AG08396 (cell line): Measurements from ENCODE around the gene SFMBT2.
"Not testable (repeated sequence)": the region's sequence is repeated elsewhere in the genome, so short reads cannot be mapped to it uniquely, and the experiment has no call there.

Experiments used
- DNase-seq: peaks from one replicate; pipeline ENCODE4 v3.0.0; 2012; ENCODE audit warnings: low spot score, mixed read lengths

Gene SFMBT2

GRCh38 chr10:7184660-7185366 lies 226.0 kb downstream of the SFMBT2 start:
- no peak for DNase-seq

- not testable (repeated sequence) for DNase-seq
Observed at GRCh38 chr10:7184116-7184515, 226.7 kb downstream of the SFMBT2 start.

DNA sequence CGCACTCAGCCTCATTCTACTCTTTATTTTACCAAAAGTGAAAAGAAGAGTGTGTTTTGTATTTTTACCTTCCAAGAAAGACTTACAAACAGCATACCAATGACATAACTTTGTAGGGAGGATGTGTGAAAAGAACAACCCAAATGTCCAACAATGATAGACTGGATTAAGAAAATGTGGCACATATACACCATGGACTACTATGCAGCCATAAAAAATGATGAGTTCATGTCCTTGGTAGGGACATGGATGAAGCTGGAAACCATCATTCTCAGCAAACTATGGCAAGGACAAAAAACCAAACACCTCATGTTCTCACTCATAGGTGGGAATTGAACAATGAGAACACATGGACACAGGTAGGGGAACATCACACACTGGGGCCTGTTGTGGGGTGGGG lies 228.5 kb downstream of the SFMBT2 start:
- not testable (repeated sequence) for DNase-seq

DNA sequence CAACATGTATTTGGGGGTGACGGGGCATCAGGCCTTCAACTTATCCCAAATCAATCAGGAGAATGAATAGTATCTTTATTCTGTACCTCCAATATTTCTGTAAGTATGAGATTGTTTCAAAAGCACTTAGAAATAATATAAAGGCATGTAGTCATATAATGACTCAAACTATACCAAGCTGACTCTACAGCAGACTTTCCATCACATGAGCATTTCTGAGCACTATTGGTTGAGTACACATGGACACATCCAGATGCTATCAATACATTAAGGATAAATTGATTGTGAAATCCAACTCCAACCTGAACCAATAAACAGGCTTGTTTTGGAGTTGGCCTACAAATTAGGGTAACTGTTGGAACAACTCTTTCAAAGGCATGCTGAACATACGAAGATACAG lies 229.4 kb downstream of the SFMBT2 start:
- no peak for DNase-seq

GRCh38 chr10:7179536-7179935 lies 231.3 kb downstream of the SFMBT2 start:
- DNase-seq: no peak

DNA sequence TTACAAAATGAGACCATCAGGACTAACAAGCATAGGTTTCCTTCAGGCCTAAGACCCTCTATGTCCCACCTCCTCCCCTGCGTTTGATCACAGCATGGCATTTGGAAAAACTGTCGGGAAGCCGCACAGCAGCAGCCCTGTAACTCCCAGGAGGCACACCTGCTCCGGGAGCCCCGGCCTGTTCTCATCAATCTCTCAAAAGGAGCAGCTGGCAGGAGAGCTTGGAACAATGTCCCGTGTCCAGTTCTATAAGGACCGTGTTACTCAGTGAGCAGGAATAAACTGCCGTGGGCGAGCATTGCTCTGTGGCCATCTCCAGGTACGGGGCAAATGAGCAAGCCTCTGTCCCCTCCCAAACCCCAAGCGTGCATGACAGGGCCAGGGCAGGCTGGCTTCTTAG lies 236.9 kb downstream of the SFMBT2 start:
- no peak for DNase-seq

DNA sequence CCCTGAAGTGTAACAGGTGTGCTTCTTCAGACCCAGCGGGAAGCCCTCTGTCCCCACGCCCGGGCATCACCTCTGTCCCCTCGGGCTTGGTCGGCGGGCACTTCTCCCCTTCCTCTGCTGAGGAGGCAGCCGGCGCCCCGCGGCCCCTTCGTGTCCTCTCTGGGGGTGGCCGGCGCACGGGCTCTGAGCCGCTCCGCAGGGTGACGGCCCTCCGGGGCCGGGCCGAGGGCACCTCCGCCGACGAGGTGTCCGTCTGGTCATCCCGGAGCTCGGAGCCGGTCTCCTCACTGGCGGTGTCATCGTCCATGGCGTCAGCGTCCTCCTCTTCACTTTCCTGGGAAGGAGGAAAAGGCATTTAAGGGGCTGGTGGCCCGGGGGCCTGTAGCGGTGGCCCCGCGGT lies 239.0 kb downstream of the SFMBT2 start:
- no peak for DNase-seq

GRCh38 chr10:7170626-7171322 lies 240.1 kb downstream of the SFMBT2 start:
- DNase-seq: no peak

- DNase-seq: no peak
Observed at GRCh38 chr10:7168414-7168813, 242.4 kb downstream of the SFMBT2 start.

- no peak for DNase-seq
Observed at GRCh38 chr10:7165500-7166177, 245.2 kb downstream of the SFMBT2 start.

GRCh38 chr10:7164955-7165354 lies 245.9 kb downstream of the SFMBT2 start:
- DNase-seq: no peak

DNA sequence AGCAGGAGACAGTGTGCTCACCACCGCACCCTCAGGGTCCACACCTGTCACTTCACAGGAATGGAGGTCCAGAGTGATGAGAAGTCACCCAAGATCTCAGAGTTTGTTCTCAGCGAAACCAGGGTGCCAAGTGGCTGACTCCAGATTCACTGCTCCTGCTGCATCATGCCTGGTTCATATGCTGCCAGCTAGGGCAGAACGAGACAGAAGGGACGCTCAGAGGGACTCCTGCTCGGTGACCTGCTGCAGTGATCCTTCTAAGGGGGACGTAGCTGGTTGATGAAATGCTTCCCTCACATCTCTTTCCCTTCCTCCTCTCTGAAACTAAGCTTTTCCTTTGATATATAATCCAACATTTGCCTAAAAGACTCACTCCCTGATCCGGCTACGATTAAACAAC lies 248.5 kb downstream of the SFMBT2 start:
- no peak for DNase-seq

GRCh38 chr10:7161484-7162250 lies 249.2 kb downstream of the SFMBT2 start:
- DNase-seq: no peak

DNA sequence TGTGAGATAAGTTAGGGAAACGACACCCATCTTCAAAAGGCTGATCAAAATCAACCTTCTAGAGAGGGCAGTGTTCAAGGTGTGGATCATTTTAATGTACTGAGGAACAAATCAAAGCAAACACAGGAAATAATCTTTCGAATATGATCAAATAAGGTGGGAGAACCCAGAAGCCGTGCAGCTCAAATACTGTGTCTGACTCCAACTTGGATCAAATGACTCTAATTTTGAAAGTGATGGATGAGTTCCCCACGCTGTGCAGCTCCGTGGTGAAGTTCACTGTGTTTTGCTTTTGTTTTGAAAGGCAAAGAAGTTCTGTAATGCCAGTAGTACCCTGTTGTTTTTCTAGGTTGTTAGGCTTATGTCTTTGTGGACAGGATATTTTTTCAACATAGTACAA lies 250.9 kb downstream of the SFMBT2 start:
- no peak for DNase-seq

DNA sequence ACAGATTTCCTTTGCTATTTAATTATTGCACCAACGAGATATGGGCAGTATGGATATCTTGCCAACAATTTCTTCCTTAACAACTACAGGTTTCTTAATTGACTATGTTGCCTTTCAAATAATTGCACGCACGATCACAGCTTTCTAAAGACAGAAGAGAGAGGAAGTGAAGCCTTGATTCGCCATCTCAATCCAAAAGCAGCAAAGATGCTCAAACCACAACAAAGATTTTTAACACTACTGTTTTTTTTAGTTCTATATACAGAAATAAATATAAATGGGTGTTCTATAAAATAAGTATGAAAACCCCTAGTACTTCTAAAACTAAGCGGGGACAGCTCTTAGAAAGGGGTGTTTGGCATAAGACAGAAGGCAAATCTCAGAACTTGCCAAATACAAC lies 251.3 kb downstream of the SFMBT2 start:
- DNase-seq: no peak

DNA sequence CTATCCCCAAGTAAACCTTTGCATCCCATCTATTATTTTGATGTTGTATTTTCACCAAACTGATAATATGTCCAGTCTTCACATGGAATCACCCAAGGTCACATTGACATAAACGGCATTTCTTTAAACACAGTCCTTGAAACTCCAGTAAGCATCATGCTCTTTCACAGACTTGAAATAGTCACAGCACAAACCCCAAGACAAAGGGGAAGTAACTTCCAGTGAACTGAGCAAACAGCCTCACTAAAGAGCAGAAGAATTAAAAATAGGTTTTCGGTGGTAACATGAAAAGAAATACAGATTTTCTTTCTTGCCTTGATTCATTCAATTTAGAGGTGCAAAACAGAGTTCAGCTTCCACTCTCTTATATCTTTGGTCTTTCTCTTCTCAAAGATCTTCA lies 253.7 kb downstream of the SFMBT2 start:
- DNase-seq: no peak

GRCh38 chr10:7153750-7154149 lies 257.1 kb downstream of the SFMBT2 start:
- no peak for DNase-seq

DNA sequence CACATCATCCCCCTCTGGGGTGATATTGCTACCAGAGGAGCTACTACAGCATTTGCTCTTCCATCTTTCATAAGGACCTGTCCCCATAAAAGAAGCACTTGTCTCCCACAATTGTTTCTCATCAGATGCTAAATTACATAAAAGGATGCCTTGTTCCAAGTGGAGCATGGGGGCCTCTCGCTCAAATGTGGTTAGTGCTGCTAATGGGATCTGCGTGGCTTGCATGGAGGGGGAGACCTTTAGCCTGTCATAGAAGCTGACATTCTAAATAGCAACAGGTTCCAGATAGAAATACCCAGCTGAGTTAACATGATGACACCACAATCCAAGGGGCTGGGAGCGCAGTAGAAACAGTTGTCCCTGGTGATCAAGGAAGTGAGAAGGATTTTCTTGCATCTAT lies 257.9 kb downstream of the SFMBT2 start:
- DNase-seq: no peak

DNA sequence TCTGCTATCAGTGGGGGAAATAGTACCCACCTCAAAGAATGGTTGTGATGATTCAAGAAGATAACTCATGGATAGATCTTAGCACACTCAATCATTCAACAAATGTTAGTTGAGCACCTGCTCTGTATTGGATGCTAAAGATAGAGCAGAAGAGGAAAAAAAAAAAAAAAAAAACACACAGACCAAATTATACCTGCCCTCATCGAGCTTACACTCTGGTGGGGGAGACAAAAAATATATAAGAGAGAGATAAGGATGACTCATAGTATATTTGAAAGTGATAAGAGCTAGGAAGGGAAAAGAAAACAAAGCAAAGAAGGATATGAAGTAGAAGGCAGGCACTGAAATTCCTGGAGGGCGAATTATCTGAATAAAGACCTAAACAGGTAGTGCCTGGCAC lies 258.5 kb downstream of the SFMBT2 start:
- DNase-seq: no peak

GRCh38 chr10:7151538-7151937 lies 259.3 kb downstream of the SFMBT2 start:
- no peak for DNase-seq

DNA sequence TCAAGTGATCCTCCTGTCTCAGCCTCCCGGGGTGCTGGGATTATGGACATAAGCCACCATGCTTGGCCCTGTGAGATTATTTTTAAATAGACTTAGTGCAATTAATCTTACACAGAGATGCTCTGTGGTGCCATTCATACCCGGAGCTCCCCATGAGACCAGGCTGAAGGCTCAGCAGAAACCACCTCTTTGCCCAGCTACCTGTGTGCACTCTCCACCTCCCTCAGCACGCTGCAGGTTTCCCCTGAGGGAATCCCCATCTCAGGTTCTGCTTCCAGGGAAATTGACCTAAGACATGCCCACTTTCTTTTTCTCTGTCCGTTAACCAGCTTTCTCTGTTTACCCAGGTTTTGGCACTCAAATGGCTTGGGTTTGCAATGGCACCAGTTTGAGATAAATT lies 260.5 kb downstream of the SFMBT2 start:
- DNase-seq: no peak

DNA sequence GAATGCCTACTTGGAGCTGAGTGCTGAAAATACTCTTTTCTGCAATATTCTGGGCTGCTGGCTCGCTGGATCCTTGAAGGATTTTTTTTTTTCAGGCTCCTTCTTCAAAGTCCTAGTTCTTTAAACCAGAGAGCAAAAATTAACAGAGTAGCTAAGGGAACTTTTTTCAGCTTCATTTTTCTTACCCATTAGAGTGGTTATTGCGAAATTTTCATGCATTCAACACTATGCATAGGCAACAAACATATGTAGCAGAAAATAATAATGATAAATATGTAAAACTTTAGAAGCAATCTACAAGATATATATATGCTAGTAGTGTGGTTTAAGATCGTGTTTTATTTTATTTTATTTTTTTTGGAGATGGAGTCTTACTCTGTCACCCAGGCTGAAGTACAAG lies 264.6 kb downstream of the SFMBT2 start:
- DNase-seq: no peak

DNA sequence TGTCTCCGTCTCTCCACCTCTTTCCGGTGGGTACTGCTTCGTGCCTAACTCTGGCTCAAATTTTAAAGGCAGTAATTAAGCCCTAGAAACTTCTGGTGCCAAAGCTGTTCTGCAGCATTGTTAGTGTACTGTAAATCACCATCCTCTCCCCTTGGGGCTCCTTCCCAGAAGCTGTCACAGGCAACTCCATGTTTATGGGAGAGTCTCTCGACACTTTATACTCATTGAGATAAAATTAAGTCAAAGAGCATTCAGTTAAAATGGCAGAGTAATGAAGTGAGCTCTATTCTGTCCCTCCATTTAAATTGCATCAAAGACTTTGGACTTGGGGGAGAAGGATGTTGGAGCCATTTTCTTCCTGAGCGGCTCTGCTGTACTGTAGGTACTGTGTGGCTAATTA lies 274.8 kb downstream of the SFMBT2 start:
- no peak for DNase-seq
